Stimulated activated CD4-positive, alpha-beta T cell treated with anti-CD3 and anti-CD28 coated beads, TNF-alpha, amount 100 ng/mL, for 24 hours (primary cell): Measurements from ENCODE around the gene CRIP1.

Source experiments
- DNase-seq, 3 experiments: peaks; one replicate each; pipeline ENCODE4 v3.0.0-alpha.2; 2020; ENCODE audit warnings: low read depth in 3 of 3

Gene CRIP1

GRCh38 chr14:105450864-105451720, 35.6 kb upstream of the CRIP1 start:
- DNase-seq: no peak

GRCh38 chr14:105452963-105453362, 33.7 kb upstream of the CRIP1 start:
- DNase-seq: no peak

- no peak for DNase-seq
These were observed 32.8 kb upstream of the CRIP1 start for GRCh38 chr14:105453847-105454246.

GRCh38 chr14:105455086-105455640, 31.5 kb upstream of the CRIP1 start:
- no peak for DNase-seq

GRCh38 chr14:105455766-105456660, 30.7 kb upstream of the CRIP1 start:
- DNase-seq: no peak

GRCh38 chr14:105456736-105457617, 29.7 kb upstream of the CRIP1 start:
- DNase-seq: no peak

- DNase-seq: no peak
These were observed 28.7 kb upstream of the CRIP1 start for GRCh38 chr14:105458010-105458409.

GRCh38 chr14:105458571-105458970, 28.1 kb upstream of the CRIP1 start:
- no peak for DNase-seq

GRCh38 chr14:105460116-105460515, 26.6 kb upstream of the CRIP1 start:
- DNase-seq: no peak

- DNase-seq: no peak
These were observed 26.1 kb upstream of the CRIP1 start for GRCh38 chr14:105460616-105461015.

GRCh38 chr14:105461903-105462302, 24.8 kb upstream of the CRIP1 start:
- DNase-seq: no peak

GRCh38 chr14:105464501-105464900, 22.2 kb upstream of the CRIP1 start:
- DNase-seq: no peak

GRCh38 chr14:105465209-105466031, 21.3 kb upstream of the CRIP1 start:
- DNase-seq: no peak

- no peak for DNase-seq
These were observed 20.0 kb upstream of the CRIP1 start for GRCh38 chr14:105466531-105467248.

GRCh38 chr14:105467249-105467941, 19.3 kb upstream of the CRIP1 start:
- no peak for DNase-seq

- DNase-seq: no peak
These were observed 18.7 kb upstream of the CRIP1 start for GRCh38 chr14:105467942-105468471.

GRCh38 chr14:105468621-105469241, 18.0 kb upstream of the CRIP1 start:
- no peak for DNase-seq
